ENCODE measurements around the gene PPP1R1B.
A peak's percentile ranks its signal among the peaks of the same experiment; 100 is the strongest.
"Not testable (repeated sequence)": the region's sequence is repeated elsewhere in the genome, so short reads cannot be mapped to it uniquely, and the experiment has no call there.

PPP1R1B gene

DNA sequence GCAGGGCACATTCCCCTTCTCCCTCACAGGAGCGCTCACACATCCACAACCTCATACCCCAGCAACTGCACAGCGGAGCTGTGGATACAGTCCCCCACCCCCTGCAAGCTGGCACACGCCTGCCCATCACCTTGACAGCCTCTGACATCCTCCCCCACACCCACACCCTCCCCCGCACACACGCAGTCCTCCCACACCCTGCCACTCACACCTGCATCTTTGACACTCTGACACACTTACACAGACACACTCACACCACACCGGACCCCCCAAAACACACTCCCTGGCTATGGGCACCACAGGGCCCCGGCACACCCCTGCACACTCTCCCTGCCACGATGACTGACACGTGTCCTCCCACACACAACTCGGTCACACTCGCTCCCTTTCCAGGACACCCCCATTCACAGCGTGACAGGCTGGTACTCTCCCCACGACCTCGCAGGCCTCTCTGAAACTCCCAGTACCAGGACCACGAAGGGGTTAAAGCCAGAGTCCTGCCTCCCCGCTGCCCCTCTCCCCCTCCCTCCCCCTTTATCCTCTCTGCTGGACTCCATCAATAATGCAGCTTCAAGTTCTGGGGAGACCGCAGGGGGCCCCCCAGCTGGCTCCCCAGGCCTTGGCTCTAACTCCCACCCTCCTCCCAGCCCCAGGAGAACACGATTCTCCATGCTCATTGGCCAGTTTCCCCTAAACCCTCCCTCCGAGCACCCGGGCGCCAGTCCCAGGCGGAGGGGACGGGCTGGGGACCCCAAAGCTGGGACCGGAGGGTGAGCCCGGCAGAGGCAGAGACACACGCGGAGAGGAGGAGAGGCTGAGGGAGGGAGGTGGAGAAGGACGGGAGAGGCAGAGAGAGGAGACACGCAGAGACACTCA is at the start of gene PPP1R1B:
Gene PPP1R1B, plus strand, starts transcription at position 782 of the 876 bp plus-strand sequence. CDS start 441 bp downstream, outside the sequence.
- no peak for DNase-seq (ENCODE audit: low spot score)

DNA sequence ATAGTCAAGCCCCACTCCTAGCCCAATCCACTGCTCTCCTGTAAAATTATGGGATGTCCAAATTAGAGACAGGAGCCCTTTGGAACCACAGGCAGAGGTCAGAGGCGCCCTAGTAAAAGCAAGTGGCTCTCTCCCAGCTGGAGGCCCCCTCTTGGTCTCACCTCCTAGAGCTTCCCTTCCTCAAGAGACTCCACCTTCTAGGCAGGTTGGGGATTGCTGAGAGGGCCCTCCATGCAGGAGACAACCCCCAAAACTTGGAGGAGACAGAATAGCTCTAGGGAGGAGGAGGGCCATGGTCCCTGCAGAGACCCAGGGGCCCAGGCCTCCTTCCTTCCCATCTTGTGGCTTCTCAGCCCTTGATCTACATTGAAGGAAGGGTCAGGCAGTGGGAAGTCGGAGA is 48.5 kb upstream of the PPP1R1B start:
- no peak for DNase-seq (ENCODE audit: low spot score)

DNA sequence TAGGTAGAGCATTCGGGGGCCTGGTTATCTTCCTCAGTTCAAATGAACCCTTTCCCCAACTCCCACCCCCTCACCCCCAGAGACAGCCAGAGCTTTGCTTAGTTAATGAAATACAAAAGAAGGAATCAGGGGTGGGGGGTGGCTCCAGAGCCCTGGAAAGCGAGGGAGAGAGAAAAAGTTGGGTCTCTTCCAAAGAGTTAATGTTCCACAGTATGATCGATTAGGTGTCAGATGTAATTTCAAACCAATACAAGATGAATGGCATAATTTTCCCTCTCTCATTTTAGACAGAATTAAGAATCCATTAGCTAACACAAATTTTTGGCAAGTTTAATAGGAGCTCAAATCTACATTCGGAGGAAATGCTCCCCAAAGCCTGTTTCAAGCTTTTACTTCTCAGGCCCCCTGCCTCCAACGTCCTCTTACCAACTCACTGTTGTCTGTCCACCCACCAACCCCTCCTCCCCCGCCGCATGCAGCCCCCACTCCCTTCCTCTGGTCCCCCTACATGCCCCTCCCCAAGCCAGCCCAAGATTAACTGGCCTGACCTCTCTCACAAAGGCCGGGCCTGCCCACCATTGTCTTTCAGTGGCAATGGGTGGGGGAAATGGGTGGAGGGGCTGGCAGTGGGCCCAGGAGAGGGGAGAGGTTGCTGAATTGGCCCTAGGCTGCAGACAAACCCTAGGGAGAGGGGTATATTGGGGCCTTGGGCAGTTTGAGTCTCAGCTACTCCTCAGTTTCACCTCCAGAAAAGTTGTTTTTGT is 47.3 kb upstream of the PPP1R1B start:
- no peak for DNase-seq (ENCODE audit: low spot score)

DNA sequence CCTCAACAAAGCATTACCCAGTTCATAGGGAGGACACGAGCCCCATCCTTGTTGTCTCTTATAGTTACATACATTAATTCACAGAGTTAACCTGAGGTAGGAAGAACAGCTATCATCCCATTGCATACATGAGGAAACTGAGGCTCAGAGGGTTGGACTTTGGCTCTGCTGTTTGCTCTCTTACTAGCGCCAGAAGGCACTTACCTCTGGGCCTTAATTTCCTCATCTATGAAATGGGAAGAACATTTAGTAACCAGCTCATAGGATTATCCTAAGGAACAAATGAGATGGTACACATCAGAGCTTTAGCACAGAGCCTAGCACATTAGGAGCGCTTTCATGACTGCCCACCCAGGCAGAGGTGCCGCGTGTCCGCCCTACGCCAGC is 46.7 kb upstream of the PPP1R1B start:
- no peak for DNase-seq (ENCODE audit: low spot score)

DNA sequence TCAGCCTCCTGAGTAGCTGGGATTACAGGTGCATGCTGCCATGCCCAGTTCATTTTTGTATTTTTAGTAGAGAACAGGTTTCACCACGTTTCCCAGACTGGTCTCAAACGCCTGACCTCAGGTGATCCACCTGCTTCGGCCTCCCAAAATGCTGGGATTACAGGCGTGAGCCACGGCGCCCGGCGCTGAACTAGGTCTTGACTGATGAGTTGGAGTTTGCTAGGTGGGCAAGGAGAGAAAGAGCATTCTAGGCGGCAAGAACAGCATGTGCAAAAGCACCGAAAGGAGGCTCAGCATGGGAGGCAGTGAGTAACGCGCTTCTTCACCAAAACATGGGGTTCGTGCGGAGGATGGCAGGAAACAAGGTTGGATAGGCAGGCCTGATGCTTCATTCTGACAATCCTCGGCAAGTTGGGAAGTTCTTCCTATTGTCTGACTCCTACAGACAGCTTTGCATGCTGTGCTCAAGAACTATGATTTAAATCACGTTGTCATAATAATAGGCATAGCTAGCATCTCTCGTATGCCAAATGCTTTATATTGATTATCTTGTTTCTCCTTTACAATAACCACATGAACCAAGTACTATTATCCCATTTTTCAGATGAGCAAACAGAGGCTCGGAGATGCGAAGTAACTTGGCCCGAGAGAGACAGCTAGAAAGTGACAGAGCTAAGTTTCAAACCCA is 45.5 kb upstream of the PPP1R1B start:
- no peak for DNase-seq (ENCODE audit: low spot score)

DNA sequence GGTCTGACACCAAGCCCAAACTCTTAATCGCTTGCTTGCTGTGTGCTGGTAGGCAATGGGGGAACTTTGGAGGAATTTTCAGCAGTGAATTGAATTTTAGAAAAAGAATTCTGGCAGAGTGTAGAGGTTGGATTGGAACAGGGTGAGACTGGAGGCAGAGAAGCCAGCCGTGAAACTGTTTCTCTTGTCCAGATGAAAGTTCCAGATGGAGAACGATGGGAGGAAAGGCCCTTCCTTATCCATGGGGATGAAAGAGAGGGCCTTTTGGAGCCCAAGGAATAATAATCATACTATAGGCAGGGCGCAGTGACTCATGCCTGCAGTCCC is 45.0 kb upstream of the PPP1R1B start:
- DNase-seq (ENCODE audit: low spot score), result no peak

DNA sequence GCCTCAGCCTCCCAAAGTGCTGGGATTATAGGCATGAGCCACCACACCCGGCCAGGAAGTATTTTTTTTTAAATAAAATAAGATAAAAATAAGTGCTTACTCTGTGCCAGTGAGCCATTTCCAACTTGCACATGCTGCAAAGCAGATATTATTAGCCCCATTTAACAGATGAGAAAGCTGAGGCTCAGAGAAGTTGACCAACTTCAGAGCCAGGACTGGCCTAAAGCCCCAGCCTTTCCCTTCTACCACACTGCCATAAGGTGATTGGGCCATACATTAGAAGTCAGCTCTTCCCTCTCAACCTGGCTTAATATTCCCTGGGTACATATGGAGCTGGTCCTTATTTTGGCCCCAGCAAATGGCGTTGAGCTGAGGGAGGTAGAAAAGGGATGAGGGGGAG is 44.1 kb upstream of the PPP1R1B start:
- no peak for DNase-seq (ENCODE audit: low spot score)

DNA sequence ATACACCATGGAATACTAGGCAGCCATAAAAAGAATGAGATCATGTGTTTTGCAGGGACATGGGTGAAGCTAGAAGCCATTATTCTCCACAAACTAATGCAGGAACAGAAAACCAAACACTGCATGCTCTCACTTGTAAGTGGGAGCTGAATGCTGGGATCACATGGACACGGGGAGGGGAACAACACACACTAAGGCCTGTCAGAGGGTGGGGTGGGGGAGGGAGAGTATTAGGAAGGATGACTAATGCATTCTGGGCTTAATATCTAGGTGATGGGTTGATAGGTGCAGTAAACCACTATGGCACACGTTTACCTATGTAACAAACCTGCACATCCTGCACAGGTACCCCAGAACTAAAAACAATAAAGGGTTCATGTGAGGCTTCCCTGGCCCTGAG is 36.6 kb upstream of the PPP1R1B start:
- DNase-seq (ENCODE audit: low spot score), result not testable (repeated sequence)

DNA sequence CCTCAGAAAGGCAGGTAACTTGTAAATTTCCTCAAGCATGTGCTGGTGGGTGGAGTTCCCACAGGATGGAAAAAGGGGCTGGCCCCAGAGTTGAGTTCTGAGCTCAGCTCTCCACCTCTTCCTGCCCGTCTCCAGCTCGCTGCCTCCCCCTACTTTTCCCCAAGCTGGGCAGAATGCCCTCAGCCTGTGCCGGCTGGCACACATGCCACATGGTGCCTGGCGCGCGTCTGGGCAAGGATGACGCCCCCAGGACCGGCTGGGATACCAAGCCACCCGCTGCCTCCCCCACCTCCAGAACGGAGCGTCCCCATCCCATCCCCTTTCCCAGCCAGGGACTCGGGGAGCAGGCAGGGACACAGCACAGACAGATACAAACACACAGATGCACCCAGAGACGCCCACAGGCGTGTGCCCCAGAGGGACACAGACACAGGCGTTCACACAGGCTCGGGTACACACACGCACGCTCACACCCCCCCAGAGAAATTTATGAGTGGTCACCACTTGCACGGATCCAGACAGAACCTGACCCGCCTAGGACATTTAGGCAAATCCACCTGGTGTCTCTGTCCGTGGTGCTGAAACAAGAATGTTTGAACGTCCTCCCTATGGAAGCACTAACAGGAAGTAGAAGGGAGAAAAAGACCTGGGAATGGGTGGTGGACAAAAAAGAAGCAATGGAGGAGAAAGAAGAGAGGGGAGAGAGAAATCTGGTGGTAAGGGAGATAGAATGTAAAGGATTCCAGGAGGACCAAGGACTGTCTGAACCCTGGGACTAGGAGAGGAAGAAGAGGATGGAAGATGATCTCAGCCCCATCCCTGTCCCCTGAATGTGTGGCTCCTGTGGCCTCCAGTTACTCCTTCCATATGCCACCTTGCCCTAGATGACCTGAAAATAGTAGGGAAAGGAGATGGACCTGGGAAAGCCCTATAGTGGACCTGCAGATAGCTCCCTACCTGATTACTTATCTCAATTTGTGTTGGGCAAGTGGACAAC is 34.5 kb upstream of the PPP1R1B start:
- DNase-seq (ENCODE audit: low spot score), result peak; percentile 59

DNA sequence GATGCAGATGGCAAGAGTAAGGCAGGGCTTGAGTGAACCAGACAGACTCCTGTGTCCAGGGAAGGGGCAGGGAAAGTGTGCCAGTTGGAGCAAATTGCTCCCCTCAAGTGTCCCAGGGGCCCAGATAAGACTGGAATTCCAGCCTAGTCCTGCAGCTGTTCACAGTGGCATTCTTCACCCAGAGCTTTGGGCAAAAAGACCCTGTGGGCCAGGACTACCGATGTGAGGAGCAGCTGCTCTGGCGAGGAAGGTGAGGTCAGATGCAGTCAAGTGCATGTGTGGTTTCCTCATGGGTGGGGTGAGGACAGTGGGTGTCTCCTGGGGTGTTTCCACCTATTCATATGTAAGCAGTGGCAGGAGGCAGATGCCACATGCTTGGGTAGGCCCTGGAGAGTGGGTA is 33.4 kb upstream of the PPP1R1B start:
- DNase-seq (ENCODE audit: low spot score), result no peak

DNA sequence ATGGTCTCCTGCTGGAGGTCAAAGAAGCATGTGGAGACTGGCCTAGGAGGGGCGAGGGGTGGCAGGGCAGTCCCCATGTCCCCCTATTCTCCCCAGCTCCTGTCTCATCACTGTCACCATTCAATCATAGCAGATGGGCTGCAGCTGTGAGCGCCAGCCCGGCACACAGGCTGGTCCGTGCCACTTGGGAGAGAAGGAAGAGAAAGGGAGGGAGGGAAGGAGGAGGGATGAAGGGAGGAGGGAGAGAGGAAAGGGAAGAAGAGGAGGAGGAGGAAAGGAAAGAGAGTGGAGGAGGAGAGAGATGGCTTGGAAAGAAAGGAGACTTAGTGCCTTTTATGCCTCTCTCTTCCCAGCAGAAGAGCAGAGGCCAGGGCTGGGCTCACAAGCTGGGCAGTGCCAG is 31.5 kb upstream of the PPP1R1B start:
- DNase-seq (ENCODE audit: low spot score), result no peak

DNA sequence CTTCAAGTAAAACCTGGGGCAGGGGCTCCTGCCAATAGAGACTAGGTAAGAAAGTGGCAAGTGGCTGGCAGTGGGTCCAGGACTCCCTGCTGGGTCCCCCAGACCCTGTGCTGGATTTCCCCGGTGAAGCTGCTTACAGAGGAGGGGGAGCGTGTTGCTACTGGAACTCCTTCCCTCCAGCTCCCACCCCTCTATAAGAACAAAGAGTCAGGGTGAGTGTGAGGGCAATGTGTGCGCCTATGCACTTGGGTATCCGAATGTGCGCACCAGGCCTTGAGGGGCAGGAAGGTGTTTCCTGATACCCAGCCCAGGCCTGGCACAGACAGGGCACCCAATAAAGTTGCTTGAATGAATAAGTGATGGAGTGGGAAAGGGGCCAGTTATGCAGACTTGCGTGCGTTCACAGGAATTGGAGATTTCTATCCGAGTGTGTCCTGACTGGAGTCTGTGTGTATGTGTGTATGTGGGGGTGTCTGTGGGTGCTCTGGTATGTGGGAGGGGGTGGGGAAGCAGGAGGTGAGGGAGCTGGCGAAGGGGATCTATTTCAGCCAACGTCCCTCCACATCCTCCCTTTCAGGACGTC is 30.7 kb upstream of the PPP1R1B start:
- no peak for DNase-seq (ENCODE audit: low spot score)

DNA sequence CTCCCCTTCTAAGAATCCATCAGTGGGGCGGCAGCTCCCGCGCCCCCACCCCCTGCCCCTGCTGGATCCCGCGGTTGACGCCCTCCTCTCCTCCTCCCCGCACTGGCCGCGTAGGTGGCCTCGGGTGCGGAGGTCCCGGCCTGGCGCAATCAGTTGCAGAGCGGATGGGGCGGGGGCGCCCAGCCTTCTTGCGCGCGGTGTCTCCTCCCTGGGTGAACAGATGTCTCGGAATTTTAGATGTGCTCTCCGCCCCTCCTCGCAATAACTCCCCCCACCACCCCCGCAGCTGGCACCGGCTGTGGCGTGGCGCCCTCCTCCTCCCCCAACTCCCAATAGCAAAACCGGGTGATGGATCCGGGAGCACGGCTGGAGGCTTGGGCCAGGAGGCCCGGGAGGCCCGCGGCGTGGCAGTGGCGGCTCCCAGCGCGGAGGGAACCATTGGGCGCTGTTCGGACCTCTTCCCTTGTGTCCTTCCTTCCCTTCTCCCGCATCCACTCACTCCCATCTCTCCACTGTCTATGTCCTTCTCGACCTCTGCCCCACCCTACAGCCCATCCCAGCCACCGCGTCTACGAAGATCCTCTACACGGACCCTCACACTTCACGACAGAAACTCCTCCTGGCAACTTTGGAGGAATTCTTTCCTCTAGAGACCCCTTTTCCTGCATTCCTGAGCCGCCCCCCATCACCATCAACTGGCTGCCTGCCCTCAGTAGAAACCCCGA is 30.0 kb upstream of the PPP1R1B start:
- DNase-seq (ENCODE audit: low spot score), result no peak

DNA sequence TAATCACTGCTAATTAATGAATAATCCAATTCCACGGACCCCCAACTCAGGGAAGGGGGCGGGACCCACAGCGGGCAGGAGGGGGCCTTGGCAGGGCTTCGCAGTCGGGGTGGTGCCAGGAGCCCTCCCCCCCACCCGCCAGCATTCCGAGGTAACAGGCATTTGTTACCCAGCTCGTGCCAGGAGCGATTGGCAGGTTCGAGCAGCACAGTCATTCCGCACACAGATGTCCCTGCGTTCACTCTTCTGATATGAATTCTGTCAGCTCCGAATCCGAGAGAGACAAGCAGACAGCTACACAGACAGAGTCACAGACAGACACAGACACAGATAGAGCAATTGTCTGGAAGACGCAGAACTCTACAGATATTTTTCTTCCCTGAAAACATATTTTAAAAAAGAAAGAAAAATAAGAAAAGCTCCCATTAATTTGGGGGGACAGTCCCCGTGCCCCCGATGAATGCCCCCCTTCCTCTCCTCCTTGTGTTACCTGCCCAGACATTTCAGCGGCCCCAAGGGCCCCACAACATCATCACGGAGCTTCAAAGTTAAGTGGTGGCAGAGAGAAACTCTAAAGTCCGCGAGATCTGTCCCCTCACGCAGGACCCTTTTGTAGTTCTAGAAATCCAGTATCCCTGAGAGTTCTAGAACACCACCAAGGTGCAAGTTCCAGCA is 29.2 kb upstream of the PPP1R1B start:
- no peak for DNase-seq (ENCODE audit: low spot score)

DNA sequence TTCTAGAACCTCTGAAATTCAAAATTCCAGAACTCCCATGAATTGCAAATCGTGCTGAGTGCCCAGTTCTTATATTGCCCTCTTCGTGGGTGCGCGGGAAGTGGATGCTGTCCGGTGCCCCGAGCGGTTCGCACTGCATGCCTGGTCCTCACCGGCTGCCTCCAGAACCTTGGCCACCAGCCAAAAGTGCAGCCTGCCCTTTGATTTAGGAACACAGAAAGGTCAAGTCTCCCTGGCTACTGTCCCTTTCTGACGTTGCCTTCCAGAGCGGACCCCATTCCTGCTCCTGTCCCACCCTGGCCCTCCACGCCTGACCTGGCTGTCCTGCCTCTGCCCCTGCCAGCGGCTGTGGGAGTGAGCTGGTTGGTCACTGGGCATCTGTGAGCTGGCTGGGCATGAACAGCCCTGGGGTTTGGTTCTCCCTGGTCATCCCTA is 28.7 kb upstream of the PPP1R1B start:
- no peak for DNase-seq (ENCODE audit: low spot score)

DNA sequence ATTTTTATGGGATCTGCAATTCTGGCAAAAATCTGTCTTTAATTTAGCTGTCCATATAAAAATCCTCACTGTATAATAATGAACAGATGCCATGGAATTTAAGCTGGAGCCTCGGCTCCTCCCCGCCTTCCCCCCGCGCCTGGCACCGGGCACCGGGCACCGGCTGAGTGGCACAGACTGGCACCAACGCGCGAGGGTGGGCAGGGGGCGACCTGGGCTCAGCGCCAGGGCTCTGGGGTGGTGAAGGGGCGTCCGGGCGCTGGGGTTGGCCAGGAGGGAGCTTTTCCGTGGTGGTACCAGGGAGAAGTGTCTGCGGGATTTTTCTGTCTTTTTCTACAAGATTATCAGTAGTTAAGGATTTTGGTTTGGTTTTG is 28.1 kb upstream of the PPP1R1B start:
- no peak for DNase-seq (ENCODE audit: low spot score)

DNA sequence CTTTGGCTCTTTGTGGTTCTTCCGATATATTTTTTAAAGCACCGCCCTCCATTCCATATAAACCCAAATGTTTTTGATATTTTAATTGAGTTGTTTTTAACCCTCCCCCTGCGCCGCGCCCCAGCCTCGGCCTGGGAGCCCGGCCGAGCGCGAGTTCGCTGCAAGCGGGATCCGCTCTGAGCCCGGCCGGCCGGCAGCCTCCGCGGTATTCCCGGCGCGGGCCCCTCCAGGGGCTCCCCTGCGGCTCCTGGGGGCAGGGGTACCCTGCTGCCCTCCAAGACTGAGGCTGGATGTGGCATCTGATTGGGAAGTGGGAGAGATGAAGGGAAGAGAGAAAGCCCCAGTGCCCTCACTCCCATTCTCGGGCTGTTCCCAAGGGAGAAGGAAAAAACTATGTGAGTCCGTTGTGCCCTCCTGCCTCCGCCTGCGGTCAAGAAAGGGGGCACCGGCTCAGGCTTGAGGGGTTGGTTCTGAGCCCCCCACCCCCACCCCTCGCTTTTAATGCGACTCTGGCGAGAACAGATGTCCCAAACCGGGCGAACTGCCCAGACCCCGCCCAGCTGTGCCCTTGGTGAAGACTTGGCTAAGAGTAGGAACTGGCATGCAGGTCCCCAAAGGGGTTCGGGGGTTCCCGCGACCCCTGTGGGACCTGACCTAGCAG is 27.6 kb upstream of the PPP1R1B start:
- DNase-seq (ENCODE audit: low spot score), result no peak

DNA sequence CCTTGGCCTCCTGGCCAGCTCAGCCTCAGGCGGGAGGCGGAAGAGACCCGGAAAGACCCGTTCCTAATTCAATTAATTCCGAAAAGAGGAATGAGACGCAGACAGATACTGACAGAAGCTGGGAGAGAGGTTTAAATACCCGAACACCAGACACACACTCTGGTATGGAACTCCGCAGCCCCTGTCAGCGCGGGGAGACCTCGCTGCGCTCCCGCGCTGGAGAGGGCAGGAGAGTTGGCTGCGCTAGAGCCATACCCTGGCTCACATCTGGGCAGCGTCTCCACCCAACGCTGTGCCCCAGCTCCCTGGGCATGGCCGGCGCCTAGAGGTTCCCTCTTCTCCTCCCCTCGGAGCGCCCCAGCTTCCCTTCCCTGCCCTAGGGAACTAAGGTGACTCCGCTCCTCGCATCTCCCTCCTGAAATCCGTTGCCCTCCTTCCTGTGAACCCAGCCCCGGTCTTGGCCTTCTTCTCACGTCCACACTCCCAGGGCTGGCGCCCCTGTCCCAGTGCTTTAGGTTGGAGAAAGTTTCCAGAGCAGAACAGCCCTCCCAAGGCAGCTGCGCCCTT is 27.0 kb upstream of the PPP1R1B start:
- no peak for DNase-seq (ENCODE audit: low spot score)

All from HuH-7.5 (cell line).